GM12872 (cell line): ENCODE measurements around the gene ORC2.

Source experiments
- TF ChIP-seq, protein P1 (sequence below): IDR thresholded peaks from 3 replicates; pipeline ENCODE4 v1.5.1; 2011; ENCODE audit warnings: low read depth, mild to moderate bottlenecking, low read length, moderate library complexity; ENCODE audit not compliant: insufficient read depth

Gene ORC2

DNA sequence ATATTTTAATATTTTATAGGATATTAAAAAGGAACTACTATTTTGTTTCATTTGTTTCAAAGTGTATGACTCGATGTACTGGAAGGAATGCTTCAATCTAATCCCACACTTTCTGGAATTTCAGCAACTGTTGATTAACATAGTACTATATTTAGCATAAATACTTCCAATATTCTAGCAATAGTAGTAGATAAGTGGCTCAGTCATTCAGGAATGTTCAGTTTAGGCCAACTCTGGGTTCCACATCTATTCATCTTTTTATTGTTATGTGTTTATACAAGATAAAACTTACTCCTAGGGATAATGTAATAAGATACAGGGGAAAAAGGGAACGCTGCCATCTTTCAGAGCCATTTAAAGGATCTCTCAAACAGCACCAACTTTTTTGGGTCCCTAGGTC lies 22.3 kb upstream of the ORC2 start:
- TF ChIP-seq, protein P1, sequence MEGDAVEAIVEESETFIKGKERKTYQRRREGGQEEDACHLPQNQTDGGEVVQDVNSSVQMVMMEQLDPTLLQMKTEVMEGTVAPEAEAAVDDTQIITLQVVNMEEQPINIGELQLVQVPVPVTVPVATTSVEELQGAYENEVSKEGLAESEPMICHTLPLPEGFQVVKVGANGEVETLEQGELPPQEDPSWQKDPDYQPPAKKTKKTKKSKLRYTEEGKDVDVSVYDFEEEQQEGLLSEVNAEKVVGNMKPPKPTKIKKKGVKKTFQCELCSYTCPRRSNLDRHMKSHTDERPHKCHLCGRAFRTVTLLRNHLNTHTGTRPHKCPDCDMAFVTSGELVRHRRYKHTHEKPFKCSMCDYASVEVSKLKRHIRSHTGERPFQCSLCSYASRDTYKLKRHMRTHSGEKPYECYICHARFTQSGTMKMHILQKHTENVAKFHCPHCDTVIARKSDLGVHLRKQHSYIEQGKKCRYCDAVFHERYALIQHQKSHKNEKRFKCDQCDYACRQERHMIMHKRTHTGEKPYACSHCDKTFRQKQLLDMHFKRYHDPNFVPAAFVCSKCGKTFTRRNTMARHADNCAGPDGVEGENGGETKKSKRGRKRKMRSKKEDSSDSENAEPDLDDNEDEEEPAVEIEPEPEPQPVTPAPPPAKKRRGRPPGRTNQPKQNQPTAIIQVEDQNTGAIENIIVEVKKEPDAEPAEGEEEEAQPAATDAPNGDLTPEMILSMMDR, result no peak

DNA sequence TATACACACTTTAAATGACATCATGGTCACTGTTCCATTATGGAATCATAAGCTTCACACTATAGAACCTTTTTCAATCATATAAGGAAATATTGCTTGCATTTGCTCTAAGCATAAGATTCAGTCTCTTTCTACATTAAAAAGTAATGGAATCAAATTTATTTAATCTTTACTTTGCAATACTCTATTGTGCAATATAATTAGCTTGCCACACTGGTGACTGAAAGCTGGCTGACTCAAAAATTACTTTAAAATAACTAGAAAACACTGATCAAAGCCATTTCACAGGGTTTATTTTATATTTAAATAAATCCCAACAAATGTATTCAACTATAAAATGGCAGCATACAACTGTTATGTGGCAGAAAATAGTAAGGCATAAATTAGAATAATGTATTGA lies 13.2 kb upstream of the ORC2 start:
- TF ChIP-seq, protein P1, result no peak

DNA sequence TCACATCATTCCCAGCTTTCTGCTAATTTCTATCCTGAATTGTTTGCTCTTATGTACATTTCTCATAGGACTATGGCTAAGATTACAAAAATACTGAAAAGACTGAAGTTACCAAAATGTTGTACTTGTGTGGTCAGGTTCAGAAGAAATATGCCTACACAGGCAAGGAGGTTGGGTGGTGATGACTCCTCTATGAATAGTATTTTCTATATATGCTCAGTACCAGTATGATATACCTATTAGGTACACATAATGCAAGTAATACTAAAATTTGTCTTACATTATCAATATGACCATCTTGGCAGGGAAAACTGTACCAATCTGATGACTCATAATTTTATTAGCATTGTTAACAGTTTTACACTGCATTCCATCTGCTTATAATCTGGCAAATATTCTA lies 12.2 kb upstream of the ORC2 start:
- TF ChIP-seq, protein P1, result no peak

DNA sequence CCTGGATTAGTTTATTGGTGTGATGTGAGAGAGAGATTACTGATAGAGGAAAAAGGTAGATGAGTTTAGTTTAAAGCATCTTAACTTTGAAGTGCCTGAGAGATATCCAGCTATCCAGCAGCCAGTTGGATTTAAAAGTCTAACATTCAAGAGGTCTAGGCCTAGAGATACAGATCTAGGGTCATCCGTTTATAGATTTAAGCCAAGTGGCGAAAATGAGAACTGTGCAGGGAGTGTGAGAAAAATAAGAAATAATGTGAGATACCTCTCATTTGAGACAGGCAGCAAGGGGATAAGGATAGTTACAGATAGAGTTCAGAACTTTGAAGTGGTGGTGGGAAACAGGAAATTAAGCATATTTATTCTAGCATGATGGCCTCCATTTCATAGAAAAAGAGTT lies 5.3 kb upstream of the ORC2 start:
- TF ChIP-seq, protein P1, result no peak

DNA sequence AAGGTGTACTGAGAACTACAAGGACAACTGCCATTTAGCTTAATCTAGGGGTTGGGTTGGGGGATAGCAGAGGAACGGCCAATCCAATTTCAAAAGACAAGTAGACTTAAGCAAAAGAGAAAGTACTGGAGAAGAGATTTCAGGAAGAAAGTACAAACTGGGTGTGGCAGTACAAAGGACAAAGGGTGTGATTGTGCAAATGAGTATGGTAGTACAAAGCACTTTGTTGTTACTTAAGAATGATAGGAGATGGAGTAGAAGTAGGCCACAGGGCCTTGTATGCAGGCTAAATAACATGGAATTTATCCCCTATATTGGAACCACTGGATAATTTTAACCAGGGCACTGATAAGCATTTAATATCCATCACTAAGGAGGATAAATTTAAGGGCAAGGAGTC lies 4.7 kb upstream of the ORC2 start:
- TF ChIP-seq, protein P1, result no peak

DNA sequence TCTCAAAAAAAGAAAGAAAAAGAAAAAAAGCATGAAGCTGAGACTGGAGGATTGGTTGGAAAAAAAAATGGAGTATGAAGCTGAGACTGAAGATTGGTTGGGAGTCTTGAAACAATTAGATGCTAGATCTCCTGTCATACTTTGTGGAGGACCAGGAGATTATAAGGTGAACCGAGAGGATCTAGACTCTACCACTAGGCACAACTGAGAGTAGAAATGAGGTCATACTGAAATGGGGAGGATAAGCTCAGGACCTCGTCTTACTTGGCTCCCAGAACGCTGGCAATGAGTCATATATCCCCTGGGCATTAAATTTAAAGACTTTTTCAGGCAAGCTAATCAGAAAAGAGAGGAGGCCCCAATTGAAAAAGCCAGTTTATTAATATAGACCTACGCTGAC lies 3.3 kb upstream of the ORC2 start:
- TF ChIP-seq, protein P1, result no peak

DNA sequence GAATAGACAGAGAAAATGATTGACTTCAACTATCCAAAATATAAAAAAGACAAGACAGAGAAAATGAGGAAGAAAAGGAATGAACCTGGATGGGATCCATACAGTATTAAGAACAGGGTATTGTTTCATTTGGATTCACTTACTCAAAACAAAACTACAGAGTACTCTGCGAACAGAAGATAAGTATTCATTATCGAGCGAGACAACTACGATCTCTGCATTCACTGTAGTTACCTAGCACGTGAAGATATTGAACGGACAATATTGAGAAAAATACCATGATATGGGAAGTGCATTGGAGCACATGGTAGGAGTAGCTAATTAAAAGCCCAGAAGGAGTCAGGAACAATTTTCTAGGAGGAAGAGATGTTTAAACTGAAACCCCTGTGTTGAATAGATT lies 1.0 kb upstream of the ORC2 start:
- TF ChIP-seq, protein P1, result no peak

DNA sequence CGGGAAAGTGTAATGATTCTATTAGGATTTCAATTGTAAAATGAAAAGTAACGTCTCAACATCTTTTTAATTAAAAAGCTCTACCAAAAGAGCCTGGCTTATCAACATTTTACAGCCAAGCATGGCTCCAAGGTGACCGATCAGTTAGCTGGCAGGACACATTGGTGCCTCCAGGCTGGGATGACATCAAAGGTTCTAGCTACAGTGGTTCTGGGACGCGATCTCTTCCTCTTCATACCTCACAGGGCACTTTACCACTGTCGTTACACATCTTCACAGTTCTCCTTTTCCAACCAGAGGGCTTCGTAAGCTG lies 693 bp downstream of the ORC2 start:
- TF ChIP-seq, protein P1, result no peak
